ENCODE data around the gene TRUB1. TPM values are rescaled to one million over a fixed set of nuclear protein-coding genes. Genes with fewer than 3 reads are reported as not detected.

TRUB1 gene
- total RNA-seq: 10 to 100 TPM; 28.6 to 41.0 TPM

DNA sequence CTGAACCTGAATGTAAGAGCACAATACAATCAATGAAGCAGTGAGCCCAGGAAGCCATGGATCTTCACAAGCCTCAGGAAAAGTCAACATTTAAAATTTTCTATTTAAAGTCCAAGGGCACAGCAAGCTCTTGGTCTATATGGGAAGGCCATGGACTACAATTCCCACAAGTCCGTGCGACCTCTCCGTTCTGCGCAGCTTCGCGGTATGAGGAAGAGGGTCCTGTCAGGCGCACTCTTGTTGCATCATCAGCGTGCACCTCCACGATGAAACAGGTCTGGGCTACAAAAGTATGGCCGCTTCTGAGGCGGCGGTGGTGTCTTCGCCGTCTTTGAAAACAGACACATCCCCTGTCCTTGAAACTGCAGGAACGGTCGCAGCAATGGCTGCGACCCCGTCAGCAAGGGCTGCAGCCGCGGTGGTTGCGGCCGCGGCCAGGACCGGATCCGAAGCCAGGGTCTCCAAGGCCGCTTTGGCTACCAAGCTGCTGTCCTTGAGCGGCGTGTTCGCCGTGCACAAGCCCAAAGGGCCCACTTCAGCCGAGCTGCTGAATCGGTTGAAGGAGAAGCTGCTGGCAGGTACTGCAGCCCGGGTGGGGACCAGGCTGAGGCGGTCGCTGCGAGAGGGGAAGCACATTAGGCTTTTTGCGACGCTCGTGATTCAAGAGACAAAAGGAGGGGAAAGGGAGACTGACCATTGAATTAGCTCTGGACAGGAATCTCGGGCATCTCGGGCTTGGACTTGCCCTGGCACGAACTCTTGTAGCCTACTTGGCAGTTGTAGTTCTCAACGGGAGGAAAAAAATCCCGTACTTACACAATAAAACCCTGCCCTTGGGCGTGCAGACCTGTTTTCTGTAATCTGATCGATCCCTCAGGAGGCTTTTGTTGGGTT is at the start of gene TRUB1:
Gene TRUB1, plus strand, starts transcription at position 234 of the 894 bp plus-strand sequence. Its CDS starts 59 bp downstream, at position 293.

Small RNA genes lying within 50 kb of the gene (small RNA-seq; reads per million reads assigned to genes)
- 0 reads per million in 2 donors for gene RNU6-1121P

Other genes starting within 250 kb of the TRUB1 start
- gene FHIP2A, start 116.4 kb upstream of the TRUB1 start, total RNA-seq: 10 to 100 TPM; 18.9 to 20.0 TPM
- 10 to 100 TPM in 1 of 2 donors, 1 to 10 TPM in 1; 7.7 to 12.4 TPM for gene ATRNL1, start 155.2 kb downstream of the TRUB1 start, total RNA-seq